HG02943 (cell line): ENCODE results near the gene CACNA1C.

Experiments
- ATAC-seq: cut with Tn5 transposase; IDR thresholded peaks from one replicate; pipeline ENCODE4 v1.9.1; 2021; ENCODE audit warnings: mild to moderate bottlenecking, low read depth, moderate library complexity; ENCODE audit not compliant: unreplicated experiment

The CACNA1C gene

DNA sequence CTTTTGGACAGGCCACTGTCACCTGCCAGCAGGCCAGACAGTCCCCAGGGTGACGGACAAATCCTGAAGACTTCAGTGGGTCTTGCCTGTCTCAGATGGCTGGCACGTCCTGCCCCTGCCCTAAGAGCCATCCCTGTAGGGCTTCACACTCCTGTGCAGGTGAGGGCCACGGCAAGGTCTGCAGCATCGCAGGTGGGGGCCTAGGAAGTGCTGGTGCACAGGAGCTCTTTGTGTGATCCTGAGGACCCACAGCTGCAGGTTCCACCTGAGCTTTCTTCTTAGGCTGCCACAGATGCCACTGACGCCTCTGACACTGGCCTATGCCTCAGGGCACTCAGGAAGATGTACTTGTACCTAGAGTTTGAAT lies 633.5 kb downstream of the CACNA1C start:
- no peak for ATAC-seq

DNA sequence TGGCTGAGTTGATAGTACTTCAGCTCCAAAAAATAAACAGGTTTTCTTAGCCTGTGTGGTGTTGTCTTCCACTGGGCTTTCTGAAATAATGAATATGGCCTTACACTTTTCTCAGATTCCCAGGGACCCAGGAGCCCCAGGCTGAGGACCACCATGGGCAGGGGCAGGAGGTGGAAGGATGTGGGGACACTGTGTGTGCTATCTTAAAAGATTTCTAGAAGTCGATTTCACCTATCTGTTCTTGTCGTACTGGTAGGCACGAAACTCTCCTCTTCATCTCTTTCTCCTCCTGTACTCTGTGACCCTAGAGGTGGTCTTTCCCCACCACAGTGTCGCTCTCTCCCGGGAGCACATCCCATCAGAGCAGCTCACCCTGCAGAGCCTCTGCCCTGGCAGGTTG lies 634.3 kb downstream of the CACNA1C start:
- no peak for ATAC-seq

- no peak for ATAC-seq
Measured at GRCh38 chr12:2687726-2688125, 634.9 kb downstream of the CACNA1C start.

DNA sequence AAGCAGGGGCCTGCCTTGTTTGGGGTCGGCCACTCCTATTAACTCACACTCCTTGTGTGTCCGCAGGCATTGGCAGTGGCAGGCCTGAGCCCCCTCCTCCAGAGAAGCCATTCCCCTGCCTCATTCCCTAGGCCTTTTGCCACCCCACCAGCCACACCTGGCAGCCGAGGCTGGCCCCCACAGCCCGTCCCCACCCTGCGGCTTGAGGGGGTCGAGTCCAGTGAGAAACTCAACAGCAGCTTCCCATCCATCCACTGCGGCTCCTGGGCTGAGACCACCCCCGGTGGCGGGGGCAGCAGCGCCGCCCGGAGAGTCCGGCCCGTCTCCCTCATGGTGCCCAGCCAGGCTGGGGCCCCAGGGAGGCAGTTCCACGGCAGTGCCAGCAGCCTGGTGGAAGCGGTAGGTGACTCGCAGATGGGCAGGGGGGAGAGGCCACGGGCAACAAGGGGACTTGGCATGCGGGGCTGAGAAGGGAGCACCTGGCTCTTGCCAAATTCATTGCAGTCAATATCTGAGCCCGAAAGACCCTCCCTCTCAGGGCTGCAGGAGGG lies 635.7 kb downstream of the CACNA1C start:
- ATAC-seq: no peak

GRCh38 chr12:2689393-2689792 lies 636.6 kb downstream of the CACNA1C start:
- ATAC-seq: no peak

GRCh38 chr12:2689879-2690278 lies 637.1 kb downstream of the CACNA1C start:
- ATAC-seq: no peak

DNA sequence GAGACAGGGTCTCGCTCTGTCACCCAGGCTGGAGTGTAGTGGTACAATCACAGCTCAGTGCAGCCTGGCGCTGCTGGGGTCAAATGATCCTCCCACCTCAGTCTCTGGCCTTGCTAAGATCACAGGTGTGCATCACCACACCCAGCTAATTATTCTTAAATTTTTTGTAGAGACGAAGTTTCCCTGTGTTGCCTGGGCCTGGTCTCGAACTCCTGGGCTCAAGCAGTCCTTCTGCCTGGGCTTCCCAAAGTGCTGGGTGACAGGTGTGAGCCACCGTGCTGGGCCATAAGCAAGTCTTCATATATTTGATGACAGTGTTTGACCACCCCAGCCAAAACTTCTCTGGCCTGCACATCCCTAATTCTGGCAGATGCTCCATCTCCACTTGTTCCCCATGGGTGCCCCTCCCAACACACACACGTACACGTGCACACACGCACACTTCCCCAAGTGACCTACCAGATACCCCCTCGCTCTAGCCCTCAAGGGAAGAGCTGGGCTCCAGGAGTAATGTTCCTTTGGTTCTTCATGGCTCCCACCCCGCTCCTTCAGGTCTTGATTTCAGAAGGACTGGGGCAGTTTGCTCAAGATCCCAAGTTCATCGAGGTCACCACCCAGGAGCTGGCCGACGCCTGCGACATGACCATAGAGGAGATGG lies 637.7 kb downstream of the CACNA1C start:
- ATAC-seq: no peak

- ATAC-seq: no peak
Measured at GRCh38 chr12:2691006-2691344, 638.2 kb downstream of the CACNA1C start.

DNA sequence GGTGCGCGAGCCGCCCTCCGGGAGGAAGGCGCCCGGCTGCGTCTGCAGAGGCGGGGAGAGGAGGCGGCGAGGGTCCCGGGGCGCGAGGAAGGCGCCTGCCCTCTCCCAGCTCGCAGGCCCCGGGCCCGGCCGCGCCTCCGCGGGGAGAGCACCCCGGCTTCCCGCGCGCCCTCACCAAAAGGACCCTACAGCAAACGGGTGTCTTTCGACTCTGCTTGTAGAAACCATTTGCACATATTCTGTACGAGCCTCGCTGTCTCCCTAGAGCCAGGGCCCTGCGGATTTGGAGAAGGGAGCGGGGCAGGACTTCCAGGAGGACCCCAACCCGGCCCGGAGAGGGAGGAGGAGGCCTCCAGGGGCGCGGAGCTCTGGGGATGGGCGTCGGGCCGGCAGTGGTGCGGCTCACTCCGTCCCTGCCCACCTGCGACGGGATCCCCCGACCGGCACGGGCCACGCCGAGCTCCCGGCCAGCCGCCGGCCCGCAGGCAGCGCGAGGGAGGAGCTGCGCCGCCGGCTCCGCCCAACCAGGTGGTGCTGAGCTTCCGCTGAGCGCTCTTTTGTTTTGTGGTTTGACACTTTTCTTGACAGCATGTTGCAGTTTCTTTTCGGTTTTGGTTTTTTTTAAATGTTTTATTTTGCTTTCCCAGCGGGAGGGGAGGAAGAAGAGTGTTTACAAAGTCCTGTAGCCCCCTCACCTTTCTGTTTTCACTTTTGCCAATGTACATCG lies 638.7 kb downstream of the CACNA1C start:
- ATAC-seq: peak; percentile 63

GRCh38 chr12:2692080-2692479 lies 639.3 kb downstream of the CACNA1C start:
- ATAC-seq: no peak

DNA sequence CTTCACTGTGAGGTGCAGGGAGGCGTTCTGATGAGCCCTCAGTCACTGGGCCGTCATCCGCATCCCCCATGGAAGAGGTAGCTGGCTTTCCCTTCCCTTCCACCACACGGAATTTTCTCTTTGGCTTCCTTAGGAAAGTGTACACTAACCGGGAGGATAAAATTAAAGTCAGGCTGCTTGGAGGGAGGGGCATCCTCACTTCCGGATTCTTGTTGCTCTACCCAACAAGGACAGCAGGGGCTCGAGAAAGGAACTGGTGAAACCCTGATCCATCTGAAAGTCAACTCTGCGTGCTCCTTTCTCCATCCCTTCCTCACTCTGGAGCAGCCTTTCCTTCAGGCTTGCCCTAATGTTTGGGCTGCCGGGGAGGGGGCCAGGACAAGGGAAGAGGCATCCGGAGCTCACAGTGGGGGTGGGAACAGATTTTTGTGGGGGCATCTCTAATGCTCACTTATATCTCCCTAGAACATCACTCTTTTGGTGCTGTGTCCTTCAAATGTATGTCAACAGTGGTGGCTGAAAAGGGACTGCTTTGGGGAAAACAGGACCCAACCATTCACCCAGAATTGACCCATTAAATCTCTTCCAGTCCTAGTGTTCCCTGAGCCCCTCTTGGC lies 640.6 kb downstream of the CACNA1C start:
- ATAC-seq: no peak

DNA sequence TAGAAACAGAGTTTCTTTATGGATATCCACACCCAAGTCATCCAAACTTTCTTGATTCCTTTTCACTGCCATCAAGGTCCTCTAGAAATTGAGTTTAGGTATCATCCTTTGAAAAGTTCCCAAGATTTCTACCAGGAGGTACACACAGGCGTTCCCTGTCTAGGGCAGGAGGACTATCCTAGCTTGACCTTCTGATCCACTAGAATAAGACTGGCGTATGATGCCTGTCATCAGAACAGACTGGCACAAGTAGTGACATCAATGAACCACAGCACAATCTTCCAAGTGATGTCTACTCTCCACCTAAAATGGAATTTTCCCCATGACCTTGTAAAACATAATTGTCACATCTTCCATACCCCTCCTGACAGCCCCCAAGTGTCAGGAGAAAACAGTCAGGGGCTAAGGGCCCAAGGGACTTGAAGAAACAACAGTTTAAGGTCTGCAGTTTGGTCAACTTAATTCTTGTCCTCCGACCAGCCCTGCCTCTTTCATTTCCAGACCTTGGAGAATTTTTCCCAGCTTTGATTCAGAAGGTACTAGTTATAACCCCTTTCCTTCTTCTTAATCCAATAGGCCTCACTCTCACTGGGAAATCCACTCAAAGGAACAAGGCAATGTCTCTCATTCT lies 641.3 kb downstream of the CACNA1C start:
- no peak for ATAC-seq

DNA sequence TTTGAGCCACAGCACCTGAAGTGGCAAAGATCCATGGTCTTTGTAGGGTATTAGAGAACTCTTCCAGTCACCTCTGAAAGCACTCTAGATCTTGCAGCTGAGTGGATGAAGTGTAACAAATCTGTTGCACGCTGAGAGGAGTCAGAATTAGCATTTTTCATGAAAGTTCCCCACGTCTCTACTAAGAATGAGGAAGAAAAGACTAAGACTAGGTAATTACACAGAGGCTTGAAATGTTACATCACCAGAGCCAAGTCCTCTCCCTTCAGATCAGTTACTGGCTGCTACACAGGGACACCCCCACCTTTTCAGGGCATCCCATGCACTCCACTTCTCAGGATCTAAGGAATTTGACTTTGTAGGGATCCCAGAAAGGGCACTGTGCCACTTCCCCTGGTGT lies 643.3 kb downstream of the CACNA1C start:
- no peak for ATAC-seq

- no peak for ATAC-seq
Measured at GRCh38 chr12:2697057-2697800, 644.4 kb downstream of the CACNA1C start.

GRCh38 chr12:2698566-2698965 lies 645.8 kb downstream of the CACNA1C start:
- no peak for ATAC-seq

DNA sequence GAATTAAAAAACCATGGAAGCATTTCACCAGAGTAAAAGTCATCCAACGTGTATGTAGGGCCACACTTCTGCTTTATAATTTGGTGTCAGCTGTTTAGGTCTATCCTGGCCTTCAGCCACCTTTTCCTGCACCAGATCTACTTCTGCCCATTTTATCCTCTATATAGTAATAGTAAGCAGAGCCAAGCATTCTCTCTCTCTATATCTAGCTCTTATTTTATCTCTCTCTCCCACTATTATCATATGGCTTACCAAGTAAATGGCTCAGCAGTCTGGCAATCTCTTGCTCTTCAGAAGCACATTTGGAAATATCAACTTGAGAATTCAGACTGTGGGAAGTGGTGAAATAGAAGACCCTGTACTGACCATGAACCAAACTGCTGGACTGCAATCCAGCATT lies 657.9 kb downstream of the CACNA1C start:
- no peak for ATAC-seq

GRCh38 chr12:2719392-2719791 lies 666.6 kb downstream of the CACNA1C start:
- no peak for ATAC-seq

- ATAC-seq: no peak
Measured at GRCh38 chr12:2722806-2723205, 670.0 kb downstream of the CACNA1C start.

GRCh38 chr12:2732290-2732689 lies 679.5 kb downstream of the CACNA1C start:
- ATAC-seq: no peak

DNA sequence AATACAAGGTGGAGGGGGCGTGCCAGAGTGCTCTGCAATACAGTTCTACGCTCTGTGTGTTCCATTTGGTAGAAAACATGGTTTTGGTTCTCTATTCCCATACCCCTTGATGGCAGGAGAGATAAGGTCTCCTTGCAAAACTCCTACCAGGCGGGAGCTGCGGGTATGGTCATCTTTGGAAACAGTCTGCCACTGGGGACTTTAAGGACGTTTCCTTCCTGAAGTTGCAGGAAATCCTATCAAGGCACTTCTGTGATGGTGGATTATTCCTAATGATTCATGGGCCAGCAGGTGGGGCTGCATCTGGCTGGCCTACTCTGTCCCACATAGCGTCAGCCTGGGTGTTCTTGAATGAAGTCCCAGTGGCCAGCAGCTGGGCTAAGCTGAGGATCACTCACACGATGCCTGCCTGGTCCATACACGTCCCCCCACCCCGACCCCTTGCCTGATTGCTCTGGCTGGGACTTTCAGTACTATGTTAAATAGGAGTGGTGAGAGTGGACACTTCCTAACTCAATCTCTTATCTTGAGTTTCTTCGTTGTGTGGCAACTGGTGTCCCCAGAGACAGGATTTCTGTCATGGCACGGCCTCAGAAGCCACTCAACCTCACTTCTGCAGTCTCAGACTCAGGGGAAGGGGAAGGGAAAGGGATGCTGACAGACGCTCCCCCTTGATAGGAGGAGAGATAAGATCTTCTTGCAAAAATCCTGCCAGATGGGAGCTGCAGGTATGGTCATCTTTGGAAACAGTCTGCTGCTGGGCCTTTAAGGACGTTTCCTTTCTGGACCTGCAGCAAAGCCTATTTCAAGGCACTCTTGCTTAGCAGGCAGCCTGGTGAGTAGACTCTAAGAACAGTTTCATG lies 680.9 kb downstream of the CACNA1C start:
- no peak for ATAC-seq
